Measurements from ENCODE around the gene MUC16.

Gene MUC16

GRCh38 chr19:9000933-9001332, 9.3 kb downstream of the MUC16 start:
- DNase-seq: no peak

- DNase-seq: no peak
These were observed 22.0 kb downstream of the MUC16 start for GRCh38 chr19:8988204-8988603.

- no peak for DNase-seq
These were observed 23.9 kb downstream of the MUC16 start for GRCh38 chr19:8986296-8986695.

DNA sequence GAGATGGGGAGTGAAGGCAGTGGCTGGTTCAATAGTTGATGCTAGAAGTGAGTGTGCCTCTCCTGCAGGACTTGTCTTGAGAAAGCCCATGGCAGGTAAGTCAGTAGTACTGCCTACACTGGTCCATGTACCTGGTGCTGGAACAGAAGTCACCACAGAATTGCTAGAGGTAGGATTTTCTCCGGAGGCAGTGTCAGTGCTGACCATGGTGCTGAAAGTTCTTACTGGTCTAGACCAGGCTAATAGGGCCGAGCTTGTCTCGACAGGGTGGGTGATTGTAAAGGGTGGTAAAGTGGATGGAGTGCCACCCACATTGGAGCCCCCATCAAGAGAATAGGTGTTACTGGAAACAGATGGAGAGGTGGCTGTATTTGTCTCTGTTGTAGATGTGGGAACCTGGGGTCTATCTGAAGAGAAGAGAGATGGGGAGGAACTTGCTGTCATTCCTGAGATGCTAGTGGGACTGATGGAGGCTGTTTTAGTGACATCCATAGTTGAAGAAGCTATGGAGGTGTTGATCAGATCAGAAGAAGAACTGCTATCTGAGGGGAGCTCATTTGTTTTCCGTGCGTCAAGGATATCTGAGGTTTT, 36.6 kb downstream of the MUC16 start:
- no peak for DNase-seq

GRCh38 chr19:8965887-8966286, 44.3 kb downstream of the MUC16 start:
- DNase-seq: no peak
